GM19043 (cell line): ENCODE data around the gene CHTF18.

ENCODE experiments used
- ATAC-seq: cut with Tn5 transposase; IDR thresholded peaks from one replicate; pipeline ENCODE4 v1.9.1; 2021; ENCODE audit warnings: low read depth; ENCODE audit not compliant: unreplicated experiment

CHTF18 gene

DNA sequence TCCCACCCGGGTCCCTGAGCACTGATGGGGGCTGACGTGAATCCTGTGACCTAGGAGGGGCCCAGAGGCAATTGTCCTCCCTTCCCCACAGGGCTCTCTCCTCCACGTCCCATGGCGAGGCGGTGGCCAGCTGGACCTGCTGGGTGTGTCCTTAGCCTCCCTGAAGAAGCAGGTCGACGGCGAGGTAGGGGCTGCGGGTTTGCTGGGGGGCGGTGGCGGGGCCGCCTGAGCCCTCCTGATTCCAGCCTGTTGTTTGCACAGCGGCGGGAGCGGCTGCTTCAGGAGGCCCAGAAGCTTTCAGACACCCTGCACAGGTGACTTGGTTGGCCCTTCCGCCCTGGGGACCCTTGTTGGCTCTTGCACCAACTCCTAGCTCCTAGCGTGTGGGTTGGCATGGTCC, 1.7 kb downstream of the CHTF18 start:
- no peak for ATAC-seq

DNA sequence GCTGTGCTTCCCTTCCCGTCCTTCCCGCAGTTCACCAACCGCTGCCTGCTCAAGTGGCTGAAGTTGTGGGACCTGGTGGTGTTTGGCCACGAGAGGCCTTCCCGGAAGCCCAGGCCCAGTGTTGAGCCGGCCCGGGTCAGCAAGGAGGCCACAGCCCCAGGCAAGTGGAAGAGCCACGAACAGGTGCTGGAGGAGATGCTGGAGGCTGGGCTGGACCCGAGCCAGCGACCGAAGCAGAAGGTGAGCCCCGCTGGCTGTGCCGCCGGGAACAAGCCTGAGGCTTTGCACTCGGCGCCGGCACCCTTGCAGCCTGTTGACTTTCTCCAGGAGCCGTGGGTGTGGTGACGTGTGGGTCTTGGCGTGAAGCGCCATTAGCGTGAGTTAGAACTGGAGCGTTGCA, 2.7 kb downstream of the CHTF18 start:
- no peak for ATAC-seq

DNA sequence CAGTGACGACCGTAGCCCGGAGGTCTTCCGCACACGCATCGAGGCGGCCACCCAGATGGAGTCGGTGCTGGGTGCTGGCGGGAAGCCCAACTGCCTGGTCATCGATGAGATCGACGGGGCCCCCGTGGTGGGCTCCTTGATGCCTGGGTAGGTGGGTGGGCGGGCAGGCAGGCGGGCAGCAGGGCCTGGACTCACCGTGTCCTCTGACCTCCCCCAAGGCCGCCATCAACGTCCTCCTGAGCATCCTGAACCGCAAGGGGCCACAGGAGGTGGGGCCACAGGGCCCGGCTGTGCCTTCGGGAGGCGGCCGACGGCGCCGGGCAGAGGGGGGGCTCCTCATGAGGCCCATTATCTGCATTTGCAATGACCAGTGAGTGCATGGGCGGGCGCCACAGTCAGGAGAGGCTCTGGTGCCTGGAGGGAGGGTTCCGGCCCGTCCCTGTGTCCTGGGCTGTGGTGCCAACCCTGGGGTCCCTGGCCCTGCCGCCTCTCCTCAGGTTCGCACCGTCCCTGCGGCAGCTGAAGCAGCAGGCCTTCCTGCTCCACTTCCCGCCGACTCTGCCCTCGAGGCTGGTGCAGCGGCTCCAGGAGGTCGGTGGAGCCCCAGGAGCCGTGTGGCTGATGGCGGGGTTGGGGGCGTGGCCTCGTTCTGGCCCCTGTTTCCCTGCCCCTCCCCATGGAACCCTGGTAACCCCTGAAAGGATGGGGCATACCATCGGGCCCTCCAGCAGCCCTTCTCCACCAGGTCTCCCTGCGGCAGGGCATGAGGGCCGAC, 4.0 kb downstream of the CHTF18 start:
- ATAC-seq, result no peak

DNA sequence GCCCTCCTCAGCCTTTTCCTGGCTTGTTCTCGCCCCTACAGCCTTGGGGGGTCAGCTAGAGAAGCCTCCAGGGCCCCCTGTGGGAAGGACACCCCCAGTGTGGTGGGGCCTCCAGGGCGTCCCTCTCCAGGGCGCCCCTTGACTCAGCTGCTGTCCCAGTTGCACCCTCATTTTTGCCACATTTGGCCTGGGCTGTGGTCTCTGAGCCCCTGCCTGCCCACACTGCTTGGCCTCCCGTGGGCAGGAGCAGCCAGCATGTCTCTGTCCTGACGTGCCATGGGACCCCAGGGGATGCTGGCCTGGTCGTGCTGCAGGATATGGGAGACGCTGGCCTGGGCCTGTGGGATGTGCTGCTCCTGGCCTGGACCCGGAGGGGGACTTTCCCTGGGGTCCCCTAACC, 5.0 kb downstream of the CHTF18 start:
- ATAC-seq, result no peak

DNA sequence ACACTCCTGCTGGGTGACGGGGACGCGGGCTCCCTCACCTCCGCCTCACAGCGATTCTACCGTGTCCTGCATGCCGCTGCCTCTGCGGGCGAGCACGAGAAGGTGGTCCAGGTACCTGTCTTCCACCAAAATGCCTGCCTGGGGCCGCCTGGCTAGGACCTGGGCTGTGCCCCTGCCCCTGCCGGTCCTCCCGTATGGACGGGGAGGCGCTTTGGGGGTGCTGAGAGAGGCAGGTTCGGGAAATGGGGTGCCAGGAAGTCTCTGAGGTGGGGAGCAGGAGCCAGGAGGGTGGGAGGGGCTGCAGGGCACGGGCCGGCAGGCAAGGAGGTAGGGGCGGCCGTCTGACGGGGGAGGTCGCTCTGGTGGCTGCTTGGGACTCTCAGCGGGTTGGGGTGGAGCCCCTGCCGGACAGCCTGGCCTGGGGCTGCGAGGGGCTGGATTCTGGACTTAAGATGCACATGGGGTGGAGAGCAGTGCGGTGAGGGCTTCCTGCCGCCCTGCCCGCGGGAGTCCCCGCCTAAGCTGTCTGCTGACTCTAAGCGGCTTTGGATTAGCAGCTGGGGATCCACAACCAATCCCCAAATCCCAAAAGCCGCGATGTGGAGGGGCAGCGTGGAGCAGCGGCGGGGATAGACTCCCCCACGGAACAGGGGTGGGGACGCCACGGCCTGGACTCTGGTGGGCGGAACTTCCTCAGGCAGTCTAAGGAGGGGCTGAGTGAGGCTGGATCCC, 5.8 kb downstream of the CHTF18 start:
- ATAC-seq, result no peak

DNA sequence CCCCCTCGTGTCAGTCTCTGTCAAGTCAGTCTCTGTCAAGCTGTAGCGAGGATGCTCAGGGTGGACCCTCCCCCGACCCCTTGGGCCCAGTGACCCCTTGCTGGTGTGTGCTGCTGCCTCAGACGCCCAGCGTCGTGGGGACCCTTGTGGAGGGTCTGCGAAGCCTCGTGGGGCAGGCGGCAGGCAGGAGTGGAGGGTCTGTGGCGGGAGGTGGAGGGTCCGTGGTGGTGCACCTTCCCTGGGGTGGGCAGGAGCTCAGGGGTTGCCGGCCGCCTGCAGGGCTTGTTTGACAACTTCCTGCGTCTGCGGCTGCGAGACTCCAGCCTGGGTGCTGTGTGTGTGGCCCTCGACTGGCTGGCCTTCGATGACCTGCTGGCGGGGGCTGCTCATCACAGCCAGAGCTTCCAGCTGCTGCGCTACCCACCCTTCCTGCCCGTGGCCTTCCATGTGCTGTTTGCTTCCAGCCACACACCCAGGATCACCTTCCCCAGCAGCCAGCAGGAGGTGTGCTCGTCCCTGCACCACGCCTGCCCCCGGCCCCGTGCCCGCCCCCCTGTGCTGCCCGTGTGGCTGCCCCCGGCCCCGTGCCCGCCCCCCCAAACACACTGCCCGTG, 6.5 kb downstream of the CHTF18 start:
- no peak for ATAC-seq

DNA sequence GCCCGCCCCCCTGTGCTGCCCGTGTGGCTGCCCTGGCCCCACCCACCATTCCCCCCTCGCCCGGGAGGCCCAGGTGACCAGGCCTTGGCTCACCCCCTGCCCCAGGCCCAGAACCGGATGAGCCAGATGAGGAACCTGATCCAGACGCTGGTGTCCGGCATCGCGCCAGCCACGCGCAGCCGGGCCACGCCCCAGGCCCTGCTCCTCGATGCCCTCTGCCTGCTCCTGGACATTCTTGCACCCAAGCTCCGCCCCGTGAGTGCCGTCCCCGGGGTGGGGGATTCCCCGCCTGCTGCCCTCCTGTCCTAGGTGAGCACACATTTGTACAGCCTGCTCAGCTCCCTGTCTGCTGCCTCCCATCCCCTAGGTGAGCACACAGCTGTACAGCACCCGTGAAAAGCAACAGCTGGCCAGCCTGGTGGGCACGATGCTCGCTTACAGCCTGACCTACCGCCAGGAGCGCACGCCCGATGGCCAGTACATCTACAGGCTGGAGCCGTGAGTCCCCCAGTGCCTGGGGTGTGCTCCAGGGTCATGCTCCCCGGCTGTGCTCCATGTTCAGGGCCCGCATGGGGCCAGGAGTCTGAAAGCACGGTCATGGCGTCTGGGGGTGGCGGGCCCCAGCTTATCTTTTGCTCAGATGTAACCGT, 7.3 kb downstream of the CHTF18 start:
- no peak for ATAC-seq

DNA sequence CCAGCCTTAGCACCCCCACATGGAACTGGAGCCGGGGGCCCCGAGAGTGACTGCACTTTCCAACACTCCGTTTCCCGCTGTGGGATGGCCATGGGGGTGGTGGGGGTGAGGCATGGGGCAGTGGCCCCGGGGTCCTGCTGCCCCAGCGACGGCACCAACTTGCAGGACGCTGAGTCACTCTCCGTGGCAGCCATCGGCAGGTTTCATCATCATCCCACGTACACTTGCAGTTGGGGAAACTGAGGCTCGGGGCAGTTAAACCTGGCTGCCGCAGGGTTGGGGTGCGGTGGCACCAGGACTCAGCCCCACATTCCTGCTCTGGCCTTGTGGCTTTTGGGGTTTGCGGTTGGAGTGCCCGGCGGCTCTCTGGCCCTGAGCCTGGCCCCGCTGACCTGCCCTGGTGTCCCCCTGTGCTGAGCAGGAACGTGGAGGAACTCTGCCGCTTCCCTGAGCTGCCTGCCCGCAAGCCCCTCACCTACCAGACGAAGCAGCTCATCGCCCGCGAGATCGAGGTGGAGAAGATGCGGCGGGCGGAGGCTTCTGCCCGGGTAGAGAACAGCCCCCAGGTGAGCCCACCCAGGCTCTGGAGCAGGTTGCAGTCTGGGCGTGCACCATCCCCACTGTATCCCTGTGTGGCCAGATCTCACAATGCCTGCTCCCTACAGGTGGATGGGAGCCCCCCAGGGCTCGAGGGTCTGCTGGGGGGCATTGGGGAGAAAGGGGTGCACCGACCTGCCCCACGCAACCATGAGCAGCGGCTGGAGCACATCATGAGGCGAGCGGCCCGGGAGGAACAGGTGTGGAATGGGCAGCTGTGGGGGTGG, 8.1 kb downstream of the CHTF18 start:
- no peak for ATAC-seq

DNA sequence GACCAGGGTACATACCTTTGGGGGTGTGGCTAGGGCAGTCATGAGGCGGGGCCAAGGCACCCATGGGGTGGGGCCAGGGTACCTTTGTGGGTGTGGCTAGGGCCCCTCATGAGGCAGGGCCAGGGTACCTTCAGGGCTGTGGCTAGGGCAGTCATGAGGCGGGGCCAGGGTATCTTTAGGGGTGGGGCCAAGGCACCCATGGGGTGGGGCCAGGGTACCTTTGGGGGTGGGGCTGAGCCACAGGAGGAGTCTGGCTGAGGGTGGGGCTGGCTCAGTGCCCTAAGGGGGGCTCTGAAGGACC, 8.7 kb downstream of the CHTF18 start:
- no peak for ATAC-seq

DNA sequence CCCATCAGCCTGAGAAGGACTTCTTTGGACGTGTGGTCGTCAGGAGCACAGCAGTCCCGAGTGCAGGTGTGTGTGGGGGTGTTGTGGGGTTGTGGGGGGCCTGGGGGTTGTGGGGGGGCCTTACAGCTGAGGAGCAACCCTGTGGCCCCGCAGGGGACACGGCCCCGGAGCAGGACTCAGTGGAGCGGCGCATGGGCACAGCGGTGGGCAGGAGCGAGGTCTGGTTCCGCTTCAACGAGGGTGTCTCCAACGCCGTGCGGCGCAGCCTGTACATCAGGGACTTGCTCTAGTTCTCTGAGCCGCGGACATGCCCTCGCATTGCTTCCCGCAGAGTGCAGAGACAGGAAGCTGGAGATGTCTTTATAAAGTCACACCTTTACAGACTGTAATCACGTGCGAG, 9.3 kb downstream of the CHTF18 start:
- ATAC-seq, result no peak

DNA sequence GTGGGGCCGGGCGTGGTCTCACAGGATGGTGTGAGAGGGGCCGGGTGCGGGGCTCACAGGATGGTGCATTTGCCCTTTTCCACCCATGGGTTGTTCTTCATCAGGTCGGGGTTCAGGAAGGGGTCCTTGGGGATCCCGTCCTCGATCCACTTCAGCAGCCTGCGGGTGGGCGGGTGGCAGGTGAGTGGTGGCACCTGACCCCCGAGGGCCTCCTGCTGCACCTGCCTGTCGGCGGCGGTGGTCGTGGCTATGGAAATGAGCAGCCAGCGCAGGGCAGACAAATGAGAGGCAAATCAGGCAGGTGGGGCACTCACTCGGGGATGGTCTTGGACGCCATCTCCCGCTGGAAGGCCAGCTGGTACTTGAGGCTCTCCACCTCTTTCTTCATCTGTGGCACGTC, 10.2 kb downstream of the CHTF18 start:
- no peak for ATAC-seq

DNA sequence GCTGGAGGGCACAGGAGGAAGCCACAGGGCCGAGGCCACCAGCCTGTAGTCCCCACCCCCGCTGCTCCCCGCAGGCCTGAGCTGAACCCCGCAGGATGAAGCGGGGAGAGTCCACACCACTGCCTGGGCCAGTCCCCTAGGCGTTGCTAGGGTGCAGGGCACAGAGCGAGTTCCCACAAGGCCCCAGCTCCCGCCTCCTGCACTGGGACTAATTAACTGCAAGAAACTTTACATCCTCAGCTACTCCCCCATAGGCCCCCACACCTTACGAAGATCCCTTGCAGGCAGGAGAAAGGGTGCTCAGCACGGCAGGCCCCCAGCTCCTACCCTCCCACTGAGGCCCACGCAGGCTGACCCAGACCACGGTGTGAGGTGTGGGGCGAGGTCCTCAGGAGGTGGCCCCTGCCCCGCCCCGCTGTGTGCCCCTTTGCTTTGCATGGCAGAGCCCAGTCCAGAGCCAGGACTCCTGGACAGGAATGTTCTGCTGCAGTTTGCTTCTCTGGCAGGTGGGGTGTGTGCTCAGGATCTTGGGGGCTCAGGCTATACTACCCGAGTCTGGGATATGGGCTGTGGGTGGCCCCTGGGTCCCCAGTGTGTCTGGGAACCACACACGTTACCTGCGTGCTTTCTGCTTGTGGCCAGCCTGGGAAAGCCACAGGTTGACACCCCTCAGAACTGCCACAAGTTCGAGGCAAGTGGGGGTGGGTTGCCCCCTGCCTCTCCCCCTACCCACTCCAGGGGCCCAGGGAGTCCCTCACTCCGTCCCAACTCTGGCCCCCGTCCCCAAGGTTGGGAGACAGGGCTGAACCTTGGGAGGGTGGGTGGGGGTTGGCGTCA, 10.9 kb downstream of the CHTF18 start:
- no peak for ATAC-seq

DNA sequence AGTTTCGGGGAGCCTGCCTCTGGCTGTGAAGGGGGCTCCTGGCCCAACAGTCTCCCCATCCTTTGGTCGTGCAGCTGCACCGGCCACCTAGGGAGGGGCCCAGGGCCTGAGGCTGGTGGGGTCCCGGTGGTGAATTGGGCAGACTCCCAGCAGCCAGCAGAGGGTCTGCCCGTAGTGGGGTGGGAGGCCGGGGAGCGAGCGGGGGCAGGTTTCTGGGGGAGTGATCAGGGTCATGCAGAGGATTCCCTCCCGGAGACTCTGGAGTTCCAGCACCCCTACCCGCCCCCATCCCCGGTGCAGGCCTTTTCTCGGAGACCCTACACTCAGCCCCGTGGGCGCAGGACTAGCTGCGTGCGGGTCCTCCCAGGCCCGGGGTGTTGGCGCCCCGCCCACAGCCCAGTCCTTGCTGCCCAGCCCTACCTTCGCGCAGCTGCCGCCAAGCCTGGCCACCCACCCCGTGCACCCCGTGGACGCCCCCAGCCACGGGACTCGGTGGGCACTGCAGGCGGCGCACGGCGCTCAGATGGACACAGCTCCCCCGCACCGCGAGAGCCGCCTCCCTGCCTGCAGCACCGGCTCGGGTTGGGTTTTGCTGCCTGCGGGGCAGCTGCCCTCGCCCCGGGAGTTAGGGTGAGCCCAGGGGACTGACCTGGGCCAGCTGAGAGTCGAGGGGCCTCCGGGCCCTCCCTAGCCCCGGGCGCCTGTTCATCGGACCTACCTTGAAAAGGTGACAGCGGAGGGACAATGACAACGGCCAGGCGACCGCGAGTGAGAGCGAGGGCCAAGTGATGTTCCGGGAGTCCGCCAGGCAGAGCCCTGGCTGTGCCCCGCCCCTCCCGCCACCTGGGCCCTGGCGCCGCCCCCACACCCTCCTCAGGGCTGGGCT, 11.8 kb downstream of the CHTF18 start, which contains the start of gene GNG13:
Gene GNG13, minus strand, starts transcription at position 787 of the 886 bp plus-strand sequence. CDS start 1,657 bp downstream, outside the sequence.
- no peak for ATAC-seq

DNA sequence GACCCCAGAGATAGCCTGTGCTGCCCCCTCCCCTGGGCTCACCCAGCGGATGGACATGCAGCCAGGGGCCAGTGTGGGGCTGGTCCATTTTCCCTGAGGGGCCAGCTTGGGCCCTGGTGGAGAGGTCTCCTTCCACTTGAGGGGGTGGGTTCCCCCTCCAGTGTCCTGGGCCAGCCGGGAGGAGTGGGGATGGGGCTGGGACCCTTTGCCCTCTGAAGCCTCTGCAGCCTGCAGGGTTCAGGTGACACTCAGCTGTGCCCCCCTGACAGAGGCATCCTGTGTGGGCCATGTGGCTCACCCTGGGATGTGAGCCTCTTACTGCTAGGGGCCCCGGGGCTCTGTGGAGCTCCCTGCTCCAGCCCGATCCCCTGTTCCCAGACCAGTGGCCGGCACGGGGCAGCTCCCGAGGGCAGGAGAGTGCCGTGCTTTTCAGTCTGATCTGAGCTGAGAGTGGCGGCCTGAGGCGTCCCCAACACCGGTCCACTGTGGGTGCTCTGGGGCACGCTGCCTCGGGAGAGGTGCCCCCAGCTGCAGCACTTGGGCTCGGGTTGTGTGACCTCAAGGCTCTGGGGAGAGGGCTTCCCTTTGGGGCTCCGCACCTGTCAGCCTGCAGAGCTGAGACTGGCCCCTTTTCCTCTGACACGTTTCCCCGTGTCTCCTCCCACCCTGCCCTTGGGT, 12.6 kb downstream of the CHTF18 start:
- no peak for ATAC-seq

DNA sequence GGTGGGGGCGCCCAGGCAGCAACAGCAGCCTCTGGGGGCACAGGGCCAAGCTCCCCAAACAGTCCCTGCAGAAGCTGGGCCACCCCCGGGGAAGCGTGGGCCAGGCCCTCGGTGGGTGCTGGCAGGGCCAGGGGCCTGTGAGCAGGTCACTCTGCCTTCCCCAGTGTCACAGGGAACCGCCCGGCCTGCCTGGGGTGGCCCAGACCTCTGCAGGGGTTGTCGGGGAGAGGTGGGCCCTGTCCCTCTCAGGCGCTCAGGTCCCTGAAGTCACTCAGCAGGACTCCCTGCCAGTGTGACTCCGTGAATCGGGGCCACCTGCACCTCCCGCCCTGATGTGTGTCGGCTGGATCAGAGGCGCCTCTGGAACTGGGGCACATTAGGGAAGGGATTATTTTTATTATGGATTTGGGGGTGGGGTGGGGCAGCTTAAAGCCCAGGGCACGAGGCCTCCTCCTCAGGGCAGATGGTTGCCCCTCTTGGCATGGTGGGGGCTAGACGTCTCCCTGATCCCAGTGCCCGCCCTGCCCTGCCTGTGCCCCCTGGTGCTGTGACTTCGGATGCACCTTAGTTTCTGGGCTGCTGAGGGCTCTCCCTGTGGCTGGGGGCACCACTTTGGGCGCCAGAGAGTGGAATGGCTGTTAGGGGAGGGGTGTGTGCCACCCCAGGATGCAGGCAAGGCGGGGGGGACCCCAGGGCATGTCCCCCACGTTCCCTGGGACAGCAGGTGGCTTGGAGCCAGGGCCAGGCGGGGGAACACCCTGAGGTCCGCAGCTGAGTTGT, 13.4 kb downstream of the CHTF18 start:
- ATAC-seq, result no peak

DNA sequence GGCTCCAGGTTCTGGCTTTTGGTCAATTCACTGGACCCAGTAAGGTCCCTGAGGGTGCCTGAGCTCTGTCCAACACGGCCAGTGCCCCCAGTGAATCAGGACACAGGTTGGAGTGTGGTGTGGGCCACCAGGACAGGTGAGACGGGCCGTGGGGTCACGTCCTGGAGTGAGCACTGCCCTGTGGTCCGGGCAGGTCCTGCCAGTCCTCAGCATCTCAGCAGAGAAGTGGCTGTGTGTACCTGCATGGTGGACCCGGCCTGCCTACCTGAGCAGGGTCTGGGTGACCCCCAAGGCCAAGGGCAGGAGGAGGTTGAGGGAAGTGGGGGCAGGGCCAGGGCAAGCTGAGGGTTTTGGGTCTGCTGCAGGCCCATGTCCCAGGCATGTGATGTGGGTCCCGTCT, 14.0 kb downstream of the CHTF18 start:
- ATAC-seq, result no peak
